ENCODE results near the gene FBXL15.

FBXL15 gene, protein sequence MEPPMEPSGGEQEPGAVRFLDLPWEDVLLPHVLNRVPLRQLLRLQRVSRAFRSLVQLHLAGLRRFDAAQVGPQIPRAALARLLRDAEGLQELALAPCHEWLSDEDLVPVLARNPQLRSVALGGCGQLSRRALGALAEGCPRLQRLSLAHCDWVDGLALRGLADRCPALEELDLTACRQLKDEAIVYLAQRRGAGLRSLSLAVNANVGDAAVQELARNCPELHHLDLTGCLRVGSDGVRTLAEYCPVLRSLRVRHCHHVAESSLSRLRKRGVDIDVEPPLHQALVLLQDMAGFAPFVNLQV

DNA sequence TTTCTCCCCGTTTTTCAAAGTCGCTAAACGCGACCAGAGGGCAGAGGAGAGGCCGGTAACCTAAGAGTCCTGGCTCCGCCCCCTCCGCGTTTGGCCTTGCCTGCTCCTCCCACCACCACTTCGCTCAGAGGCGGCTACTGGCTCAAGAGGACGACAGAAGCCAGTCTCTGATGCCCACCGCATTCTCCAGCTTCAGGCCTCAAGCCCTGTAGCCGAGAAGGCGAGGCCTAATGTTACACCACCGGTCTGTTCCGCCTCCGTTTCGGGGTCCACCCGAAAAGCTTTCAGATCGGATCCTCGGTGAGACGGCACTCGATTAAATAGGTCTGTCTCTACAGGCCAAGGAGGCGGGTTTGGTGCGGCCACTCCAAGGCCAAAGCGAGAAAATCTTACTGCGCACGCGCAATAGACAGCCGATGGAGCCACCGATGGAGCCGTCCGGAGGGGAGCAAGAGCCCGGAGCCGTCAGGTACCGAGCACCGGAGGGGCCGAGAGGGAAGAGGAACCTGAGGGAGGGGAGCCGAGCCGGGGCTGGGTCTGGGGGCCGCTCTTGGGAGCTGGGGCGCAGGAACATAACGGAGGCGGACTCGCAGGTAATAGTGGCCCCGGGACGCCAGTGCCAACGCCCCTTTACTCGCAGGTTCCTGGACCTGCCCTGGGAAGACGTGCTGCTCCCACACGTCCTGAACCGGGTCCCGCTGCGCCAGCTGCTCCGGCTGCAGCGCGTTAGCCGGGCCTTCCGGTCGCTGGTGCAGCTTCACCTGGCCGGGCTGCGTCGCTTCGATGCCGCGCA is at the start of gene FBXL15:
TSS of gene FBXL15 (plus strand) at position 123 of the 793 bp plus-strand sequence. CDS start at position 417, 294 bp downstream.
- peak; percentile 82 for DNase-seq

DNA sequence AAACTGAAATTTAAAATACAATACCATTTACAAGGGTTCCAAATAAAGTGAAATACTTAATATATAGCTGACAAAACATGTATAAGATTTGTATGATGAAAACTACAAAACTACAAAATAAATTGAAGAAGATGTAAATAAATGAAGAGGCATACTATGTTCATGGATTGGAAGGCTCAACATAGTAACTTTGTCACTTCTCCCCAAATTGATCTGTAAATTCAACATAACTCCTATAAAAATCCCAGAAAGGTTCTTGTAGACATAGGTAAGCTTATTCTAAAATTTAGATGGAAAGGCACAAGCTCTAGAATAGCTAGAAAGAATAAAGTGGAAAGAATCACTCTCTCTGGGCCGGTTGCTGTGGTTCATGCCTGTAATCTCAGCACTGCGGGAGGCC is 49.3 kb upstream of the FBXL15 start:
- no peak for DNase-seq

DNA sequence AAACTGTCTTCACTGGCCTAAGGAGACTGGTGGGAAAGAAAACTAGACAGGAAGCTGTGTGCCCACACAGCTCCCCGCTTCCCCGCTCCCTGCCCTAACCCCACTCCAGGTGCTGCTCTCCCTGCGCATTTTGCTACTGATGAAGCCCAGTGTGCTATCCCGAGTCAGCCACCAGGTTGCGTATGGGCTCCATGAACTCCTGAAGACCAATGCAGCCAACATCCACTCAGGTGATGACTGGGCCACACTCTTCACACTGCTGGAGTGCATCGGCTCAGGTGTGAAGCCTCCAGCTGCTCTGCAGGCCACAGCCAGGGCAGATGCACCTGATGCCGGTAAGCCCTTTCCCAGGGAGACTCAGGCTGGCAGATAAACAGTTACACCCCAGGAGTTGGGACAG is 45.4 kb upstream of the FBXL15 start:
- DNase-seq, result no peak

DNA sequence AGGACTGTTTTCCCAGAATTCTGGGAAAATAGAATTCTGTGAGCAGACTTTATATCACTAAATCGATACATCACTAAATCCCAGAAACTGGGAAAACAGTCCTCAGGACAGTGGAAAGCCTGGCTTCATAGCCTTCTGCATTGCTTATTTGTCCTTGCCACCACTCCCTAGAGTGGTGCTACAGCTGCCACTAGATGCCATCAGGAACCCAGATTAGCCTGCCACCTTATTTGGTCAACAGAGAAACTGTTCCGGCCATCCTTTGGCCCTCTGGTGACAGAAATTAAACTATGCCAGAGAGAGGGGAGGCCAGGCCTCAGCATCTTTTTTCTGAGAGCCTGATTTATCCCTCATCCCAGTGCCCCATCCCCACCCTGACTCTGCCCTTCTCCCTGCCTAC is 44.8 kb upstream of the FBXL15 start:
- no peak for DNase-seq

DNA sequence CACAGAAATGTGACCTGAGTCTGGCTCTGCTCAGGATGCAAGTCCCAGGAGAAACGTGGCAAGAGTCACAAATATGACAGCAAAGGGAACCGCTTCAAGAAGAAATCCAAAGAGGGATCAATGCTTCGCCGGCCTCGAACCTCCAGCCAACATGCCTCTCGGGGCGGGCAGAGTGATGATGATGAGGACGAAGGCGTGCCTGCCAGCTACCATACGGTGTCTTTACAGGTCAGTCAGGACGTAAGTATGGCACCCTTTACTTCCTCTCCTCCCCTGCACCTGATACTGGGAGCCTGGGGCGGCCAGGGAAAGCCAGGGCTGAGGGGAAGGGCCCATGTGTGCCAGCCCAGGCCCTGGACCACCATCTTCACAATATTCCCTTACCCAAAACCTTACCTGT is 43.7 kb upstream of the FBXL15 start:
- DNase-seq, result no peak

DNA sequence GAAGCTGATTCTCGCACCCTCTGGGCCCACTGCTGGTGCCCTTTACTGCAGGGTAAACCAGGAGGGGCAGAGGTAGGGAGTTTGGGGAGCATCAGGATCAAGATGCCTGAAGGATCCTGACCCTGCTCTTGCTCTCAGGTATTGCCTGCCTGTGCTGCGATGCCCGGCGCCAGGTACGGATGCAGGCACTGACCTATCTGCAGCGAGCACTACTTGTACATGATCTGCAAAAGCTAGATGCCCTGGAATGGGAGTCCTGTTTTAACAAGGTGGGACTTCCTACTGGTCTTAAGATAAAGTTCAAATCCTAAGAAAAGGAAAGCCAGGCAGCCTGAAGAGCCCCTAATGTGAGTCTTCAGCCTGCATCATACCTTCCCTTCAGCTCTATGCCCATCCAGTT is 41.3 kb upstream of the FBXL15 start:
- no peak for DNase-seq

DNA sequence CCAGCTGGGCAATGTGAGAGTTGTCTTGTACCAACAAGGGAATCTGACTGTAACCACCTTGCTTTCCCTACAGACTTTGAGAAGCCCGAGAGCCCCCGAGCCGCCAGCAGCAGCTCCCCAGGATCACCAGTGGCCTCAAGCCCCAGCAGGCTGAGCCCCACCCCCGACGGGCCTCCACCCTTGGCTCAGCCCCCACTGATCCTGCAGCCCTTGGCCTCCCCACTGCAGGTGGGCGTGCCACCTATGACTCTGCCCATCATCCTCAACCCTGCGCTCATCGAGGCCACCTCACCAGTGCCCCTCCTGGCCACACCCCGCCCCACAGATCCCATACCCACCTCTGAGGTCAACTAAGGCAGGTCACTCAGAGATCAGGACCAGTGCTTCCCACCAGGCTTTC is 38.7 kb upstream of the FBXL15 start:
- DNase-seq, result no peak

DNA sequence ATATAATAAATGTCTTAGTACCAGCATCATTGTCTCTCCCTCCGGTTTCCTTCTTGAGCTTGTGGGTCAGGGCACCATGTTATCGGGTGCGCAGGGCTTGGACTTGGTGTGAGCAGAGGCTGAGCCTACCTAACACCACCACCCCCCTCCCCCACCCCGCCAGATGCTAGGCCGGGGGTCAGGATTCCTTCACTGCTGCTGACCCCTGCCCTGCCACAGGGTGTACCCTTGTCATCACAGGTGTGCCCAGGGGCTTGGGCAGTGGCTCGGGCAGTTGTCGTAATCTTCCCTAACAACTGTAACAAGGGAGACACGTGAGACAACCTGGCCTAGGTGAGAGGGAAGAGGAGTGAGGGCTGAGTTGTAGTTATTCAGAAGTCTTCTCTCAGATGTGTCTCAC is 37.8 kb upstream of the FBXL15 start:
- no peak for DNase-seq

DNA sequence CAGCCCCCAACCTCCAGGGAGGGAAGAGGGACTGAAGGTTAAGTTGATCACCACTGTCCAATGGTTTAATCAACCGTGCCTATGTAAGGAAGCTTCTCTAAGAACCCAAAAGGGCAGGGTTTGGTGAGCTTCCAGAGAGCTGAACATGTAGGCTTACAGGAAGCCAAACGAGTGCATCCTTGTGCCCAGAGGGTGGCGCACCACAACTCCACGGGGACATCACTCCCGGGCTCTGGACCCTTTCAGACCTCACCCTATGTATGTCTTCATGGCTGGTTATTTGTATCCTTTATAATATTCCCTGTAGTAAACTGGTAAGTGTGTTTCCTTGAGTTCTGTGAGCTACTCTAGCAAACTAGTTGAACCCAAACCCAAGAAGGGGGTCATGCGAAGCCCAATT is 36.6 kb upstream of the FBXL15 start:
- DNase-seq, result no peak

DNA sequence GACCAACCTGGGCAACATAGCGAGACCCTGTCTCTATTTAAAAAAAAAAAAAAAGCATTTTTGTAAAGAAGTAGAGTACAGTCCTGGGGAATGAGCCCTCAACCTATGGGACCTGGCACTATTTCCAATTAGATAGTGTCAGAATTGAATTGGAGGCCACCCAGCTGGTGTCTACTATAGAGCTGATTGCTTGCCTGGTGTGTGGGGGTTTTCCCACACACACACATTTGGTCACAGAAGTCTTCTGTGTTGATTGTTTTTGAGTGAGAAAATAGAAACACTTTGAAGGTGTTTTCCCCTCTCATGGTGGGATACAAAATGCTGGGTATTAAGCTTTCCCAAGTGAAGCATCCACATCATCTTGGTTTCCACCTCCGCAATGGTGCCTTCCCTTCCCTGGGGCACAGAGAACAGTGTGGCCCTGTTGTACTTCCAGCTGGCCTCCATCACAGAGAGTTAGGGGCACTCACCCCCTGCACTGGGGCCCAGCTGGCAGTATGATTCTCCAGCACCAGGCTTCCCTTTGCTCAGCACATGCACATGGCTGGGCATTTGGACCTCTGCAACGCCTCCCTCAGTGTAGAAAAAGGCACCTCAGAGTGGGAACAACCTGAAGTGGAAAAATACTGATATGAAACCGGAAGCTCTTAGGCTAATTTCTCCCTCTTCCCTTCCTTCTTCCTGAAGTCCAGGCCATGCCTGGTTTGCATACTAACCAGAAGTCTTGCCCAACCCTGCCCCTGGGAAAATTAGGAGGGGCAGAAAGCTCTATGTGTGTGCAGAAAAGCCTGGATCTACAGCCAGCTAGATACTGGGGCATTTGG is 35.8 kb upstream of the FBXL15 start:
- DNase-seq, result no peak

DNA sequence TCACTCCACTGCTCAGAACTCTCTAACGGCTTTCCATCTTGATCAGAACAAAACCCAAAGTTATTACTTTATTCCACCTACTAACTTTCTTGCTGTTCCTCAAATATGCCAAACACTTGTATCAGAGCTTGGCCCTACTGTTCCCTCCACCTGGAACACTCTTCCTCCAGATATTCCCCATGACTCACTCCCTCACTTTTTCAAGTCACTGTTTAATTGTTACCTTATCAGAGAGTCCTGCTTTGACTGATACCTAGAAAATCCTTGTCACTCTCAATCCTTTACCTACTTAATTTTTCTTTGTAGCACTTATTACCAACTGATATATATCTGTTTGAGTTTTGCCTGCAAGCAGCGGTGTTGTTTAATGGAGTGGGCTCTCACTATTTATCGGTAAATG is 30.7 kb upstream of the FBXL15 start:
- no peak for DNase-seq

DNA sequence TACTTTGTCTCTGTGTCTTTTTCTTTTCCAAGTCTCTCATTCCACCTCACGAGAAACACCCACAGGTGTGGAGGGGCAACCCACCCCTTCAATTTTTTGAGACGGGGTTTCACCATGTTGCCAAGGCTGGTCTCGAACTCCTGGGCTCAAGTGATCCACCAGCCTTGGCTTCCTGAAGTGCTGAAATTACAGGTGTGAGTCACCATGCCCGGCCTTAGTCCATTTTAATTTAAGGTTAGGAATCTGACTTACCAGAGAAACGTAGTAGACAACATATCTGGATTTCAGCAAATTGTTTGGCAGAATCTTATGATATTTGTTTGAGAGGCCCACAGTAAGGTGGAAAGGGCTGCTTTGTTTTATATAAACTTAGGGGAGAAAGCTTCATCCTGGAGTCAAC is 28.3 kb upstream of the FBXL15 start:
- no peak for DNase-seq

DNA sequence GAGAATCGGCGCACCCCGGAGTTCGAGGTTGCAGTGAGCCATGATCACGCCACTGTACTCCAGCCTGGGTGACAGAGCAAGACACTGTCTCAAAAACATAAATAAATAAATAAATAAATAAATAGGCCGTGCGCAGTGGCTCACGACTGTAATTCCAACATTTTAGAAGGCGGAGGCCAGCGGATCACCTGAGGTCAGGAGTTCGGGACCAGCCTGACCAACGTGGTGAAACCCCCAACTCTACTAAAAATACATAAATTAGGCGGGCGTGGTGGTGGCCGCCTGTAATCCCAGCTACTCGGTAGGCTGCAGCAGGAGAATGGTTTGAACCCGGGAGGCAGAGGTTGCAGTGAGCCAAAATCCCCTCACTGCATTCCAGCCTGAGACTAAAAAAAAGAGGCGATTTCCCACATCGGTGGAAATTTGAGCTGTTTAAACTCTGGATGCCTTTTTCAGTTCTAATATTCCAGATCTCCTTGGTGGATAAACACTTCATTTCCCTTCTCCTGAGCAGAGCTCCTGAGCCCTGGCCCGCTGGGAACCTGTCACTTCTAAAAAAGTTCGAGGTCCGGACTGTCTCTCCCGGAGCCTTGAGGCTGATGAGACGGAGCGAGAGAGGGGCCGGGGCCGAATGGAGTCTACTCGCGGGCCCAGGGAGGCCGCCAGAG is 27.1 kb upstream of the FBXL15 start:
- DNase-seq, result no peak

DNA sequence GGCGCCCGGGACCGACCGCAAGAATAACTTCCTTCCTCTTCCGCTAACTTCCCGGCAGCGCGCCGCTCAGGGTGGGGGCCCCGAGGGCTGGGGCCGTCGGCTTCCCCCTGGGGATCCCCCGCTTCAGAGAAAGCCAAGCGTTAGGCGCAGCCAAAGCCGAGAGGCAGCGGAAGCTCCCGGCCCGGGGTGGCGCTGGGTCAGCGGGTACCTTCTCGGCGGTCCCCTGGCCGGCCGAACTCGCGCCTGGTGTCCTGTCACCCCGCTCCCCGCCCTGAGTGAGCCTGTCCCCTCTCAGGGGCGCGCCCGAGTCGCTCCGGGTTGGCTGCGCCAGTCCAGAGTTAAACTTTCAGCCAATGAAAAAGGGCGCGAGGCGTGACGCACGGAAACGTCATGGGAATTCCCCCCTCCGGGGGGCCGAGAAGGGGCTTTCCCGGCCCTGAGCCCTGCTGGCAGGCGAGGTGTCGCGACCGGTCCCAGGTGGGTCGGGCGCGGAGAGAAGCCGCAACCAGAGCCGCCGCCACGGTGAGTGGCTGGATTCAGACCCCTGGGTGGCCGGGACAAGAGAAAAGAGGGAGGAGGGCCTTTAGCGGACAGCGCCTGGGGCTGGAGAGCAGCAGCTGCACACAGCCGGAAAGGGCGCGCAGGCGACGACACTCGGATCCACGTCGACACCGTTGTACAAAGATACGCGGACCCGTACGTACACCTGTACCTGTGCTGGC is 26.4 kb upstream of the FBXL15 start:
- peak; percentile 16 for DNase-seq

DNA sequence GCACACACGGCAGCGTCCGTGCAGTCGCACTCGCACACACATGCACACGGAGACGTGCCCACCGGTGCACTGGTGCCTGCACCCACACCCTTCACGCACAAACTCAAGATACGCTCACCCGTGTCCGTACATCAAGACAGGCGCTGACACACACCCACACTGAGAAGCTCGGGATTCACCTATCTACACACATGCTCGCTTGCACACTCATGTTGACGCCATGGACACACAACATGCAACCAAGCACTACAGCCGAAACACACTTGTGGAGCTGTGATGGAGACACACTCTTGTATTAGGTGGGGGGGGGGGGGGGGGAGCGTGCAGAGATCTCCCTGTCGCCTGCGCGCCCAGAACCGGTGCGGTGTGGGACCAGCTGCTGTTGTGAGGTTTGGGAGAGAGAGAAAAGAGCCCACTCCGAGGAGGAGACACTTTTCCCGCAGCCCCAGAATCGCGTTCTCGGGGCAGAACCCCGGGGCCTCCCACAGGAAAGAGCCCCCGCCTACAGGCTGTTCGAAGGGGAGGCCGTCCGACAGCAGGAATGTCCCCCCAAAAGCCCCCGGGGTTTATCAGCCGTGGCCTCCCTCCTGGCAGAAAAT is 25.7 kb upstream of the FBXL15 start:
- DNase-seq, result no peak

DNA sequence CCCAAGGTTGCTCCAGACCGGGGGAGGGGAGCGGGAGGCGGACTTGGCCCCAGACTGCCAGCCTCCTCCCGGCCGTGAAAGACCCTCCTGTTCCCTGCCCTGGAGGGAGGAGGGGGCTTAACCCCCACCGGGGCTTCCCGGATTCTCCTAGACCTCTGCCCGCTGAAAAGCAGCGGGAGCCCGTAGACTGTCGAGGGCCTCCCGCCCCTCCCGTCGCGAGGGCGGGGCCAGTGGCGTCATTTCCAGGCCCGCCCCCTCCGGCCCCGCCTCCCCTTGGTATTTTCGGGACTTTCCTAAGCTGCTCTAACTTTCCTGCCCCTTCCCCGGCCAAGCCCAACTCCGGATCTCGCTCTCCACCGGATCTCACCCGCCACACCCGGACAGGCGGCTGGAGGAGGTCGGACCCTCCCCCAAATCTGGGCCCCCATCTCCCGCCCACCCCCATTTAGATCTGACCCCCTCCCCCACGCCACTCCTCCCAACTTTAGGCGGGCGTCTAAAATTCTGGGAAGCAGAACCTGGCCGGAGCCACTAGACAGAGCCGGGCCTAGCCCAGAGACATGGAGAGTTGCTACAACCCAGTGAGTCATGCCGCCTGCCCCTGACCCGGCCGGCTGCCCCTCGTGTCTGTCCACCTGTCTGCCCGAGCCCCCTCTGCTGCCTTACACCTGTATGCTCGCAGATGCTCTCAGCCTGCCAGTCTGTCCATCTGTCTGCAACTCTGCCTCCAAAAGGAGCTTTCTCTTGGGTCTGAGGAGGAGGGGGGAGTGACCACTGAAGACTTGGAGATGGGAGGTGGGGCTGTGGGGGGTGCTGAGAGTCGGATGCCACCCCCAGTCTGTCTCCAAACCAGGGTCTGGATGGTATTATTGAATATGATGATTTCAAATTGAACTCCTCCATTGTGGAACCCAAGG is 25.0 kb upstream of the FBXL15 start, which contains the start of gene NFKB2:
TSS of gene NFKB2 (plus strand) at position 306 of the 917 bp plus-strand sequence. CDS start at position 561, 255 bp downstream.
- DNase-seq, result peak; percentile 35

DNA sequence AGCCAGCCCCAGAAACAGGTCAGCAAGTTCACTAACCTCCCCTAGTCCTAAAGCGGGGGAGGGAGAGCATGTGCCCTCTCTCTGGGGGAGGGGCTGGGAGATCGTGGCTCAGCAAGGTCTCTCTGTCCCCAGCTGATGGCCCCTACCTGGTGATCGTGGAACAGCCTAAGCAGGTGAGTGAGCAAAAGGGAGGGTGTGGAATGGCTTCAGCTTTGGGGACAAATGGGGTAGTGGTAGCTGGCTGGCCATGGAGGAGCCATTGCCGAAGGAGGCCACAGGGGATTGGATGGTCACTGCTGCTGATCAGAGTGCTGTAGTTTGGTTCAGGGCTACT is 24.4 kb upstream of the FBXL15 start:
- DNase-seq, result no peak

DNA sequence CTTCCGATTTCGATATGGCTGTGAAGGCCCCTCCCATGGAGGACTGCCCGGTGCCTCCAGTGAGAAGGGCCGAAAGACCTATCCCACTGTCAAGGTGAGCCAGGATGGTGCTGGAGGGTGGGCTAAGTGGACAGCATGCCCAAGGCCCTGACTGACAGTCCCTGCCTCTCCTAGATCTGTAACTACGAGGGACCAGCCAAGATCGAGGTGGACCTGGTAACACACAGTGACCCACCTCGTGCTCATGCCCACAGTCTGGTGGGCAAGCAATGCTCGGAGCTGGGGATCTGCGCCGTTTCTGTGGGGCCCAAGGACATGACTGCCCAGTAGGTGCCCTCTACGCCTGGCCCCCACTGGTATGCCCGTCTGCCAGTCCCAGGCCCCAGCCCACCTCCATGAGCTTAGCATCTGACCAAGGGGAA is 23.9 kb upstream of the FBXL15 start:
- DNase-seq, result no peak

DNA sequence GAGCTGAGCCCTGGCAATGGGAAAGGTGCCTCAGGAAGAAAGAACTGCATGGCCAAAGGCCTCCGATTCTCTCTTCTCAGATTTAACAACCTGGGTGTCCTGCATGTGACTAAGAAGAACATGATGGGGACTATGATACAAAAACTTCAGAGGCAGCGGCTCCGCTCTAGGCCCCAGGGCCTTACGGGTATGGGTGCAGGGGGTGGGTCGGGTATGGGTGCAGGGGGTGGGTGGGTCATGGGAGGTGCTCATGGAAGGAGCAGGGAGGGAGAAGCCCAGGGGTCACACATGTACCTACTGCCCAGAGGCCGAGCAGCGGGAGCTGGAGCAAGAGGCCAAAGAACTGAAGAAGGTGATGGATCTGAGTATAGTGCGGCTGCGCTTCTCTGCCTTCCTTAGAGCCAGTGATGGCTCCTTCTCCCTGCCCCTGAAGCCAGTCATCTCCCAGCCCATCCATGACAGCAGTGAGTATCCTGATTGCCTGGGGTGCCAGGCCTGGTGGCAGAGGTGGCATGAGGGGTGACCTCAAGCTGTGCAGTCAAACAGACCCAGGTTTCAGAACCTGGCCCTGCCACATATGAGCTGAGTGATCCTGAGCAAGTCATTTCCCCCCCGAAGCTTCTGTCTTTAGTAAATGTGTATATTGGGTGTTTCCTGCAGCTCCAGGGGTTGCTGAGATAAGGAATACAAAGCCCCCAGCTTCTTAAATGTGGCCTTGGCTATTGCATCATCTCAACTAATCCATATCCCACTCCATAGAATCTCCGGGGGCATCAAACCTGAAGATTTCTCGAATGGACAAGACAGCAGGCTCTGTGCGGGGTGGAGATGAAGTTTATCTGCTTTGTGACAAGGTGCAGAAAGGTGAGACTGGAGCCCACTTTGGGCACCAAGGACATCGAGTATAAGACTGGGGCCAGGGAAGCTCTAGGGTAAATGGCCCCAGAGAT is 23.1 kb upstream of the FBXL15 start:
- no peak for DNase-seq

Data from NCI-H748 treated with DMSO at 0.1 percent for 48 hours (cell line).